Neuronal stem cell (in vitro differentiated cells): Measurements from ENCODE around the gene ADGRL3.

Experiments used
- DNase-seq: peaks from one replicate; pipeline ENCODE4 v3.0.0-alpha.2; 2013; ENCODE audit warnings: low spot score
- H2AFZ ChIP-seq: one replicate; pipeline ENCODE4 v1.6.1; 2013; ENCODE audit warnings: mild to moderate bottlenecking, low read length, inconsistent platforms
- H2AK5ac ChIP-seq: 2 replicates; pipeline ENCODE4 v1.6.1; 2013; ENCODE audit warnings: low read depth, mild to moderate bottlenecking, inconsistent platforms, low read length, moderate library complexity, mixed read lengths
- H2BK120ac ChIP-seq: 2 replicates; pipeline ENCODE4 v1.6.1; 2013; ENCODE audit warnings: low read depth, mild to moderate bottlenecking, inconsistent platforms, low read length, moderate library complexity, mixed read lengths
- H2BK12ac ChIP-seq: one replicate; pipeline ENCODE4 v1.6.1; 2013; ENCODE audit warnings: low read length, inconsistent platforms
- H2BK15ac ChIP-seq: 2 replicates; pipeline ENCODE4 v1.6.1; 2013; ENCODE audit warnings: mild to moderate bottlenecking, low read length, inconsistent platforms, mixed read lengths
- H2BK5ac ChIP-seq: one replicate; pipeline ENCODE4 v1.6.1; 2013; ENCODE audit warnings: inconsistent platforms, mild to moderate bottlenecking, low read length, moderate library complexity
- H3K14ac ChIP-seq: one replicate; pipeline ENCODE4 v1.6.1; 2013; ENCODE audit warnings: low read length, inconsistent platforms
- H3K18ac ChIP-seq: 2 replicates; pipeline ENCODE4 v1.6.1; 2013; ENCODE audit warnings: low read length, inconsistent platforms
- H3K23ac ChIP-seq: 2 replicates; pipeline ENCODE4 v1.6.1; 2013; ENCODE audit warnings: low read depth, mild to moderate bottlenecking, mixed read lengths, low read length, inconsistent platforms; ENCODE audit not compliant: poor library complexity
- H3K27ac ChIP-seq: replicated peaks from 3 replicates; pipeline ENCODE4 v1.5.1; 2013; ENCODE audit warnings: low read length, inconsistent platforms
- H3K27me3 ChIP-seq, 3 experiments: 2 replicates each; pipeline ENCODE4 v1.6.1; 2013; ENCODE audit warnings: low read length in 3 of 3, mild to moderate bottlenecking in 2 of 3, inconsistent platforms in 1 of 3, low read depth in 1 of 3, mixed read lengths in 1 of 3, moderate library complexity in 1 of 3; ENCODE audit not compliant: control insufficient read depth in 3 of 3, insufficient read depth in 3 of 3
- H3K36me3 ChIP-seq, 2 donors: replicated peaks in 1 of 2; 2 replicates each; pipeline ENCODE4 v1.6.1; 2013; ENCODE audit warnings: low read length in 2 of 2; ENCODE audit not compliant: control insufficient read depth in 2 of 2, insufficient read depth in 2 of 2
- H3K4ac ChIP-seq: 2 replicates; pipeline ENCODE4 v1.6.1; 2013; ENCODE audit warnings: inconsistent platforms, mild to moderate bottlenecking, low read length, moderate library complexity
- H3K4me1 ChIP-seq, 2 donors: 1 replicate in 1 of 2; 2 replicates in 1 of 2; pipeline ENCODE4 v1.6.1; 2013; ENCODE audit warnings: low read length in 2 of 2, low read depth in 1 of 2; ENCODE audit not compliant: control insufficient read depth in 2 of 2, insufficient read depth in 1 of 2
- H3K4me2 ChIP-seq: one replicate; pipeline ENCODE4 v1.6.1; 2013; ENCODE audit warnings: mild to moderate bottlenecking, low read length, inconsistent platforms; ENCODE audit not compliant: insufficient read depth, poor library complexity, severe bottlenecking
- H3K4me3 ChIP-seq, 2 donors: 2 replicates each; pipeline ENCODE4 v1.5.1; 2013; ENCODE audit warnings: low read length in 2 of 2, mild to moderate bottlenecking in 2 of 2, inconsistent platforms in 1 of 2, moderate library complexity in 1 of 2
- H3K79me1 ChIP-seq: one replicate; pipeline ENCODE4 v1.6.1; 2013; ENCODE audit warnings: low read depth, mild to moderate bottlenecking, inconsistent platforms, low read length, moderate library complexity
- H3K9ac ChIP-seq: one replicate; pipeline ENCODE4 v1.6.1; 2013; ENCODE audit warnings: mild to moderate bottlenecking, low read depth, low read length, inconsistent platforms; ENCODE audit not compliant: poor library complexity
- H3K9me3 ChIP-seq, 2 donors: replicated peaks in 1 of 2; 2 replicates each; pipeline versions ENCODE3 to v1.6.1; 2013; ENCODE audit warnings: low read length in 2 of 2, mild to moderate bottlenecking in 2 of 2, inconsistent platforms in 1 of 2, low read depth in 1 of 2, mixed read lengths in 1 of 2, moderate library complexity in 1 of 2; ENCODE audit not compliant: control insufficient read depth in 2 of 2, insufficient read depth in 1 of 2
- H4K8ac ChIP-seq: one replicate; pipeline ENCODE4 v1.6.1; 2013; ENCODE audit warnings: low read depth, mild to moderate bottlenecking, inconsistent platforms, low read length, moderate library complexity
- H4K91ac ChIP-seq: one replicate; pipeline ENCODE4 v1.6.1; 2013; ENCODE audit warnings: low read length, low read depth, mild to moderate bottlenecking, inconsistent platforms; ENCODE audit not compliant: poor library complexity
- WGBS, 2 donors: extraction: QIAGEN DNeasy Blood & Tissue Kit; methylation state at CpG; one replicate each; pipeline ENCODE4 v1.1.7; 2013; ENCODE audit warnings: missing lambda C conversion rate in 2 of 2, mixed read lengths in 1 of 2; ENCODE audit not compliant: insufficient read length in 2 of 2, insufficient replicate concordance in 1 of 2; ENCODE audit errors: extremely low coverage in 2 of 2; 5-methylcytosine and 5-hydroxymethylcytosine counted together

The ADGRL3 gene

DNA sequence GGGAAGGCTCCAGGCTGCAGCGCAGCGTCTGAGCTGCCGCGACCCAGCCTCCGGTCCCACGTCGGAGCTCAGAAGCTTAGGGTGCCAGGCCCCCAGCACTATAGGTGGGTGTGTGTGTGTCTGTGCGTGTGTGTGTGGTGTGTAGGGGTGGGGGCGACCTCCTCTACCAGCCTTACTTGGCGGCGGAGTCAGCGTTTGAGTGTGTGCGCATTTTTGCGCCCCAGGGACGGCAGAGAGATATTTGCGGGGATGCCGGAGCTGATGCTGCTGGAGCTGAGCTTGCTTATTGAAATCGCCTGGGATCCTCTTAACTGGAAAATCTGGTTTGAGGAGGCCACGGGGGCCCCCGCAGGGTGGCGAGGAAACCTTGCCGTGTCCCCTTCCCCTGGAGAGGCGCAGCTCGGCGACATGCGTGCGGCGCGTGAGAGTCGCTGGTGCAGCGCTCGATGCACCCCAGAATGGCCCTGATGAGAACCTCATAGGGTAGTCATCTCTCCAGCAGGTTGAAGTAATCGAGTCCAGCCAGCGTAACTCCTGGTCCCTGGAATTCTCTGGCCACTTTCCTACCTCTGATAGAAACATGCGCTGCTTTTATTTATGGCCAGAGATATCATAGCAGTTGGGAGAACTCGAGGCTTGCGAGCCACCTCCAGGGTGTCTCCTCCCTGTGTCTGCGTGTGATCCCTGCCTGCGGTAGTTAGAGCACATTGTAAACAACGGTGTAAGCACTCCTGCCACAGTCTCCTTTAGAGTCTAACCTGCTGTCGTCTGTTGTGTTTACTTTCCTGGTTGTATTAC, 2.7 kb downstream of the ADGRL3 start:
- peak overlapping the region; percentile 76 for H3K4ac ChIP-seq
- peak overlapping the region; percentile 94 for H2BK15ac ChIP-seq
- no peaks in the 10 kb centered on the region for H3K27me3 ChIP-seq
- H2AK5ac ChIP-seq, result peak overlapping the region; percentile 89
- H3K4me1 ChIP-seq, result peaks cover 3 to 16% of the 10 kb centered on the region in 2 donors
- H3K27ac ChIP-seq, result no peak overlapping the region
- peak overlapping the region; percentile 100 for H2BK5ac ChIP-seq
- H3K18ac ChIP-seq, result peak overlapping the region; percentile 99
- H2AFZ ChIP-seq, result peak overlapping the region; percentile 93
- H3K14ac ChIP-seq, result peak overlapping the region; percentile 94
- no peaks in the 10 kb centered on the region for H3K36me3 ChIP-seq
- H4K91ac ChIP-seq, result no peak overlapping the region
- peak overlapping the region; percentile 95 to 99 for H3K4me3 ChIP-seq
- peak overlapping the region; percentile 66 for H2BK120ac ChIP-seq
- H3K4me2 ChIP-seq, result peak overlapping the region; percentile 85
- no CpG with 5 or more reads among the region's 41 CpGs for WGBS, 2 donors
- peak; percentile 29 for DNase-seq
- H4K8ac ChIP-seq, result peak overlapping the region; percentile 96
- H3K9me3 ChIP-seq, result no peaks in the 10 kb centered on the region
- H3K23ac ChIP-seq, result peak overlapping the region; percentile 97
- peaks cover 16% of the 10 kb centered on the region for H3K79me1 ChIP-seq
- H3K9ac ChIP-seq, result peak overlapping the region; percentile 98
- peak overlapping the region; percentile 73 for H2BK12ac ChIP-seq

DNA sequence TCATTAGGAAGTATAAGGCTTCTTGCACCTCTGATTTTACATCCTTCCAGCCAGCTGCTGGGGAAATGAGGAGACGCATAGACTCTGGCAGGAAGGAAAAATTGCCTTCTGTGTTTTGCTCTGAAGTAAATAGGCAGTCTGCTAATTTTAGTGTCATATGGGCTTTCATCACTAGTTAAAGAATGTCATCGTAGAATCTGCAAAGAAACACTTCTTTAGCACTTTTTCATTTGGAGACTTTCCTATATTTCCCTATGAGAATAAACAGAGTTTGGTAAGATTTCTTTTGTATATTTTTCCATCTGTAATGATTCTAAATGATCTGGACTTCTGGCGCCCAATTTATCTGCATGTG, 3.3 kb downstream of the ADGRL3 start:
- H3K27me3 ChIP-seq, result no peaks in the 10 kb centered on the region

DNA sequence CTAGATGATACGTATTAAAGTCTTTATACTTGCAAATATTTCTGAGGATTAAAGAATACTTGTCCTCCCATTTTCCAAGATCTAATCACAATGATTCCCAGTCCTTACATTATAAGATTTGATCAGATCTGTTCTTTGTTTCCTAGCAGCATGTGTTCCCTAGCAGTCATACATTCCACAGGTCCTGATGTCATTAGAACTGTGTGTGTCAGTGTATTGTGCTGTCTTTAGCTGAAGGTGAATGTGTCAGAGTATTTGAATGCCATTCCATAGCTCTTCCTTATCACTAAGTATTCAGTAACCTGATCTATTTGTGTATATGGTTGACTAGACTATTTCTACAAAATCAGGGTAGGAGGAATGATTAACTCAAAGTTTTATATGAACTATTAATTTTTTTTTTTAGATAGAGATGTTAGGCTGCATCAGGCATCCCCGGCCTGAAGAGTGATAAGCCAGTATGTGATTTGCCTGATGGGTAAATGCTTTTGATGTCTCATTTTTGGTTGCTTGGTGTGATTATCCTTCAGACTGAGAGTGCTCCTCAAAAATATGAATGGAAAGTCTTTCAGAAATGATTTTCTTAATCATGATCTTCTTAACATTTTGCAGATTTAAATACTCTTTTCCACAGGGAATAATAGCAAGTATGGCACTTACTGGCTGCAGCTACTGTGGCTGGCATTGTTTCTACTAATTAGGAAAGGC, 4.4 kb downstream of the ADGRL3 start:
- no peak overlapping the region for H3K4me2 ChIP-seq
- no peak overlapping the region for H3K9ac ChIP-seq
- H3K79me1 ChIP-seq, result peaks cover 16% of the 10 kb centered on the region
- H2BK12ac ChIP-seq, result no peak overlapping the region
- H3K18ac ChIP-seq, result no peak overlapping the region
- H3K36me3 ChIP-seq, result no peaks in the 10 kb centered on the region
- H3K4me1 ChIP-seq, result peaks cover 3 to 17% of the 10 kb centered on the region in 2 donors
- H2AK5ac ChIP-seq, result no peak overlapping the region
- no peak overlapping the region for H2BK15ac ChIP-seq
- peak overlapping the region in 1 of 2 donors; percentile 95 for H3K4me3 ChIP-seq
- no peak overlapping the region for H3K4ac ChIP-seq
- DNase-seq, result peak; percentile 63
- no peak overlapping the region for H2BK5ac ChIP-seq
- no peak overlapping the region for H3K14ac ChIP-seq
- H2BK120ac ChIP-seq, result no peak overlapping the region
- no peak overlapping the region for H3K27ac ChIP-seq
- no peak overlapping the region for H4K91ac ChIP-seq
- H3K23ac ChIP-seq, result no peak overlapping the region
- H3K27me3 ChIP-seq, result no peaks in the 10 kb centered on the region
- no CpG with 5 or more reads among the region's 2 CpGs for WGBS, 2 donors
- no peaks in the 10 kb centered on the region for H3K9me3 ChIP-seq
- no peak overlapping the region for H4K8ac ChIP-seq
- no peak overlapping the region for H2AFZ ChIP-seq

More for the DNA sequence above, 3.3 kb downstream of the ADGRL3 start:
- H2BK5ac ChIP-seq, result no peak overlapping the region
- H2BK12ac ChIP-seq, result no peak overlapping the region
- H3K14ac ChIP-seq, result no peak overlapping the region
- H3K9me3 ChIP-seq, result no peaks in the 10 kb centered on the region
- no peak overlapping the region for H3K4ac ChIP-seq
- peaks cover 16% of the 10 kb centered on the region for H3K79me1 ChIP-seq
- peak overlapping the region; percentile 93 for H2AFZ ChIP-seq
- H3K18ac ChIP-seq, result no peak overlapping the region
- H3K23ac ChIP-seq, result no peak overlapping the region
- no peak for DNase-seq
- no peak overlapping the region for H4K8ac ChIP-seq
- H2AK5ac ChIP-seq, result no peak overlapping the region
- H4K91ac ChIP-seq, result no peak overlapping the region
- H3K4me2 ChIP-seq, result peak overlapping the region; percentile 85
- H2BK120ac ChIP-seq, result no peak overlapping the region
- H3K9ac ChIP-seq, result no peak overlapping the region
- no CpG with 5 or more reads among the region's 3 CpGs for whole genome bisulfite sequencing, 2 donors
- H3K36me3 ChIP-seq, result no peaks in the 10 kb centered on the region
- H3K27ac ChIP-seq, result no peak overlapping the region
- H3K4me1 ChIP-seq, result peaks cover 3 to 16% of the 10 kb centered on the region in 2 donors
- no peak overlapping the region for H2BK15ac ChIP-seq
- H3K4me3 ChIP-seq, result peak overlapping the region; percentile 95 to 99

DNA sequence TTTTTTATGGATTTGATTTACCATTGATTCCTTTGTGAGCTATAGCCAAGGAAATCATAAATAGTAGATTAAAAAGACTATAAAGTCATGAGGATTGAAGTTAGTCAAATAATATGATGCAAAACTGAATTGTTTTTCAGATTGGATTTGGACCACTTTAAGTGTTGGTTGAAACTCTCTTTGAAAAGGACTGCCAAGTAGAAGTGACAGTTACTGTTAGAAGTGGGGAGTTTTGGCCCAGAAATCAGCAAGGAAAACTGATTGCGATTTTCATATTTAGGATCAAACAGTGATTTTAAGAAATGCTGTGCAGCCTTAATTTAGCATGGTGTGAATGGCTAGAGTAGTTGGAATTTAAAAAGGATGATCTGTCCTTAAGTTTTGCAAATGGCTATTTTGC, 4.9 kb downstream of the ADGRL3 start:
- no peak overlapping the region for H3K18ac ChIP-seq
- H3K4me1 ChIP-seq, result peaks cover 3 to 20% of the 10 kb centered on the region in 2 donors
- no peaks in the 10 kb centered on the region for H3K27me3 ChIP-seq
- H2BK5ac ChIP-seq, result no peak overlapping the region
- H3K27ac ChIP-seq, result no peak overlapping the region
- no peaks in the 10 kb centered on the region for H3K9me3 ChIP-seq
- peaks cover 16% of the 10 kb centered on the region for H3K79me1 ChIP-seq
- DNase-seq, result no peak
- no peak overlapping the region for H3K23ac ChIP-seq
- no peak overlapping the region for H3K9ac ChIP-seq
- H2AK5ac ChIP-seq, result no peak overlapping the region
- H3K4me2 ChIP-seq, result no peak overlapping the region
- H2AFZ ChIP-seq, result no peak overlapping the region
- H4K91ac ChIP-seq, result no peak overlapping the region
- H3K4me3 ChIP-seq, result no peak overlapping the region
- H2BK120ac ChIP-seq, result no peak overlapping the region
- H4K8ac ChIP-seq, result no peak overlapping the region
- H3K36me3 ChIP-seq, result no peaks in the 10 kb centered on the region
- no peak overlapping the region for H3K14ac ChIP-seq
- no peak overlapping the region for H3K4ac ChIP-seq
- no peak overlapping the region for H2BK12ac ChIP-seq
- WGBS, 2 donors, result no CpG with 5 or more reads among the region's 1 CpG
- no peak overlapping the region for H2BK15ac ChIP-seq
